ENCODE measurements around the gene ABLIM3. TPM values are rescaled to one million over a fixed set of nuclear protein-coding genes. Genes with fewer than 3 reads are reported as not detected.

The ABLIM3 gene
- total and polyA plus RNA-seq, 2 of the 8 experiments (the other 6 are each of a cell fraction or from before 2014, with no cell fraction given) = 0.36 to 0.56 TPM

DNA sequence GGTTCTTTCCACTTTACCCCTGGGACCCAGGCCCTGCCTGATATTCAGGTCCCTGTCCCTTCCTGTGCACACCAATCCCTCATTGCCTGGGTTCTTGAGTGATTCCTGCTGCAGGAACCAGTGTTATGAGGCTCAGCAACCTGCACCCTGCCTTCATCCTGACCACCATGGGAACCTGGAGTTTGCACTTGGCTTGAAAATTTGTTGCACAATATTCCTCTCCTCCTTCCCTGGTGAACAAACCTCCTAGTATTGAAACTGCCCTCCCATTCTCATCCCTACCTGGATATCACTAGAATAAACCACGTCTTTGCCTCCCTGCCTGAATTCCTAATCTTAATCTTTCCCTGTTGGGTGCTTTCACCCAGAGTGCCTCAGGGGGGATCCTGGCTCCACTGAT is 78.3 kb downstream of the ABLIM3 start (continued):
- TF ChIP-seq, protein P1, sequence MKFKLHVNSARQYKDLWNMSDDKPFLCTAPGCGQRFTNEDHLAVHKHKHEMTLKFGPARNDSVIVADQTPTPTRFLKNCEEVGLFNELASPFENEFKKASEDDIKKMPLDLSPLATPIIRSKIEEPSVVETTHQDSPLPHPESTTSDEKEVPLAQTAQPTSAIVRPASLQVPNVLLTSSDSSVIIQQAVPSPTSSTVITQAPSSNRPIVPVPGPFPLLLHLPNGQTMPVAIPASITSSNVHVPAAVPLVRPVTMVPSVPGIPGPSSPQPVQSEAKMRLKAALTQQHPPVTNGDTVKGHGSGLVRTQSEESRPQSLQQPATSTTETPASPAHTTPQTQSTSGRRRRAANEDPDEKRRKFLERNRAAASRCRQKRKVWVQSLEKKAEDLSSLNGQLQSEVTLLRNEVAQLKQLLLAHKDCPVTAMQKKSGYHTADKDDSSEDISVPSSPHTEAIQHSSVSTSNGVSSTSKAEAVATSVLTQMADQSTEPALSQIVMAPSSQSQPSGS (IDR thresholded peaks at IDR 0.05; ENCODE audit: low read length) = no peak
- TF ChIP-seq, protein P2, sequence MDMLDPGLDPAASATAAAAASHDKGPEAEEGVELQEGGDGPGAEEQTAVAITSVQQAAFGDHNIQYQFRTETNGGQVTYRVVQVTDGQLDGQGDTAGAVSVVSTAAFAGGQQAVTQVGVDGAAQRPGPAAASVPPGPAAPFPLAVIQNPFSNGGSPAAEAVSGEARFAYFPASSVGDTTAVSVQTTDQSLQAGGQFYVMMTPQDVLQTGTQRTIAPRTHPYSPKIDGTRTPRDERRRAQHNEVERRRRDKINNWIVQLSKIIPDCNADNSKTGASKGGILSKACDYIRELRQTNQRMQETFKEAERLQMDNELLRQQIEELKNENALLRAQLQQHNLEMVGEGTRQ (IDR thresholded peaks at IDR 0.05; ENCODE audit: low read length) = no peak
